Activated CD4-positive, CD25-positive, alpha-beta regulatory T cell treated with anti-CD3 and anti-CD28 coated beads, Interleukin-2, amount 50 U/mL, for 16 hours (primary cell): ENCODE results near the gene SMURF2.
"Not testable (repeated sequence)": the region's sequence is repeated elsewhere in the genome, so short reads cannot be mapped to it uniquely, and the experiment has no call there.

Experiments
- DNase-seq: peaks from one replicate; pipeline ENCODE4 v3.0.0-alpha.2; 2020; ENCODE audit warnings: low read depth, low spot score

SMURF2 gene

GRCh38 chr17:64664299-64664981 lies 2.3 kb upstream of the SMURF2 start:
- DNase-seq: not testable (repeated sequence)

DNA sequence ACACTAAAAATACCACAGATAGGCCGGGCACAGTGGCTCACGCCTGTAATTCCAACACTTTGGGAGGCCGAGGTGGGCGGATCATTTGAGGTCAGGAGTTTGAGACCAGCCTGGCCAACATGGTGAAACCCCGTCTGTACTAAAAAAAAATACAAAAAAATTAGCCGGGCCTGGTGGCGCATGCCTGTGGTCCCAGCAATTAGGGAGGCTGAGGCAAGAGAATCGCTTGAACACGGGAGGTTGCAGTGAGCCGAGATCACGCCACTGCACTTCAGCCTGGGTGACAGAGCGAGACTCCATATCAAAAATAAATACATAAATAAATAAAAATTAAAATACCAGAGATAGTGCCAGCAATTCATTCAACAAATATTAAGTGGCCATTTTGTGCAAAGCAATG lies 1.7 kb upstream of the SMURF2 start:
- not testable (repeated sequence) for DNase-seq

- DNase-seq: no peak
Measured at GRCh38 chr17:64662774-64663367, 764 bp upstream of the SMURF2 start.

GRCh38 chr17:64661726-64661975 lies 456 bp downstream of the SMURF2 start:
- DNase-seq: no peak

- DNase-seq: not testable (repeated sequence)
Measured at GRCh38 chr17:64660978-64661725, 955 bp downstream of the SMURF2 start.

DNA sequence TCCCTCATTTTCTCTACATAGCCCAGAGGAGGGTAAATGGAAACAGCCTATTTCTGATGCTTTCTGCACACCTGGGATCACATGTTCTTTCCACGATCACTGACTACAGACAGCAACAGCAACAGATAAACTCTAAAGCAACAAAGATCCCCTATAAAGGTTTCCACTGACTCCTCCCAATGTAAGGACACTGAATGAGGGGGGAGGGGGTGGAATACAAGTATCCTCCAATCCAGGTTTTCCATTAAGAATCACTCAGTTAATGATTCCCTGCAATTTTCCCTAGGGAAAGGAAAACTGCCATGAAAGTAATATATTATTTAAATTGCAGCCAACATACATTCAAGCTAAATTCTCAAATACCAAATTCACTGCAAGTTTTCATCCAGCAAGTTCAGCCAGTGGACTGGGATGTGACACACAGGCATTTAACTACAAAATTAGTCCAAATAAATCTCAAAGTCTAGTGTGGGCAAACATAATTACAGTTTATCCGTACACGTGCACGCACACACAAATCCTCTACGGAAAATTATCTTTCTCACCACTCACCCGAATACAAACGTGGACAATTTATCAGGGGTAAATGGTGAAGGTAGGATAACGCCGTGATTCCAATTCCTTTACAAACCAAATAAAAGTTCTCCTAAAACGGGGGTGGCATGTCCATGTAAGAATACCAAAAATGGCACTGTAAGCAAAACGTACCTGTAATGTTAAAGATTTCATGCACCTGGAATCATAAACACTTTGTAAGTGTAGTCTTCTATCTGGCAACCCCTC lies 1.7 kb downstream of the SMURF2 start:
- not testable (repeated sequence) for DNase-seq

- no peak for DNase-seq
Measured at GRCh38 chr17:64658931-64659330, 3.2 kb downstream of the SMURF2 start.

DNA sequence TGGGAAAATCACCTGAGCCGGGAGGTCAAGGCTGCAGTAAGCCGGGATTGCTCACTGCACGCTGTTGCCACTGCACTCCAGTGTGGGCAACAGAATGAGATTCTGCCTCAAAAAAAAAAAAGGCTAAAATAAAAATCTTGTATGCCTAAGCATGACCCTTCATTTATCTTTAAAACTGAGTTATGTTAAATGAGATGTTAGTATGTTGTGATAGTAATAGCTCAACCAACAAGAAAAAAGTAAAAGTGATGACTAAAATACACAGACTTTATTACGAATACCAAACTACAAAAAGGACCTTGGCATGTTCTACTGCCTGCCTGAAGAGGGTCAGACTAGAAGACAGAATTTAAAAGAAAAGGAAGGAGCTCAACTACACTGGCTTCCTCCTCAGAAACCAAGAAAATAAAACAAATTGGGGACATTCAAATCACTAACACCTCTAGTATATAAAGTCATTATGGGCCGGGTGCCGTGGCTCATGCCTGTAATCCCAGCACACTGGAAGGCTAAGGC lies 4.4 kb downstream of the SMURF2 start:
- DNase-seq: no peak

DNA sequence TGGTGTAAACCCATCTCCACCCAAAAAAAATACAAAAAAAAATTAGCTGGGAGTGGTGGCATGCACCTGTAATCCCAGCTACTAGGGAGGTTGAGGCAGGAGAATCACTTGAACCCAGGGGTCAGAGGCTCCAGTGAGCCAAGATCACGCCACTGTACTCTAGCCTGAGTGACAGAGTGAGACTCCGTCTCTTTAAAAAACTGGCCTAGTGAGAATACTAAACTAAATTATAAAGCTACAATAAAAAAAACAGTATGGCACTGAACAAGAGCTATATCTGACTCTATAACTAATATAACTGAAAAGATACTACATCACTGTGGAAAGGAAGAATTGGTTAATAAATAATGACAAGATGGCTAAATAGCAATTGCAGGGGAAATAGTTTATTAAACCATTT lies 6.4 kb downstream of the SMURF2 start:
- DNase-seq: no peak

DNA sequence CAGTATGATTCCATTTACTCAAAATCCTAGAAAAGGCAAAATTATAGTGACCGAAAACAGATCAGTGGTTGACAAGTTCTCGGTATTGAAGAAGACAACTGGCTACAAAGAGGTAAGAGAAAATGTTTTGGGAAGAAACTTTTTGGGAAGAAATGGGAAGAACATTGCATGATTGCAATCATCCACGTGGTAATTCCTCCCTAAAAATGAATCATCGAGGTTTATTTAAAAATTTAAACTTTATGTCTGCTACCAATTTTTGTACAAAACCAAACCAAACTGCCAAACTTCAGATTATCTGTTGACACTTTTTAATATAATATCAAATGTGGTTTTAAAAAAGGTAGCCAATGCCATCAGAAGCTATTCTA lies 8.1 kb downstream of the SMURF2 start:
- DNase-seq: no peak

- DNase-seq: no peak
Measured at GRCh38 chr17:64653325-64653984, 8.7 kb downstream of the SMURF2 start.

- no peak for DNase-seq
Measured at GRCh38 chr17:64651889-64652288, 10.2 kb downstream of the SMURF2 start.

DNA sequence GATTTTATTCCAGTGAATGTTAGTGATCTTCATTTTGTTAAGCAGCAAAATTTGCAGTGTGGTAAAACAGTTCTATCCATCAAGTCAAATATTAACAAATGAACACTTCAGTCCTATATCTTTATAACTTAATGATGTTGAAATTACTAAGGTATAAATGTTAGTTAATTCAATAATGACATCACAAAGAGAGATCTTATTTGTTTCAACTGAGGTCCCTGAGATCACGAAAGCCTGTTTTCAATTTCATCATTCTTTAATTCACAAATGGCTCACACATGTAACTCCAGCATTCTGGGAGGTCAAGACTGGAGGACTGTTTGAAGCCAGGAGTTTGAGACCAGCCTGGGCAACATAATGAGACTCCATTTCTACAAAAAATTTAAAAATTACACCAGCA lies 13.9 kb downstream of the SMURF2 start:
- DNase-seq: no peak

DNA sequence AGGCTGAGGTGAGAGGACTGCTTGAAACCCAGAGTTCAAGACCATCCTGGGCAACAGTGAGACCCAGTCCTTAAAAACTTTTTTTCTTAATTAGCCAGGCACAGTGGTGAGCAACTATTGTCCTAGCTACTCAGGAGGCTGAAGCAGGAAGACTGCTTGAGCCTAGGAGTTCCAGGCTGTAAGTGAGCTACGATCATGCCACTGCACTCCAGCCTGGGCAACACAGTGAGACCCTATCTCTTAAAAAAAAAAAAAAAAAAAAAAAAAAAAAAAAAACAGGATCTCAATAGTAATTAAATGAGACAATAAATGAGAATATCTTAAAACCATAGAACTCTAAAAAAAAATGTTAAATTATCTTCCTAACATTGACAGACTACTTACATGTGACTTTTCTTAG lies 14.3 kb downstream of the SMURF2 start:
- no peak for DNase-seq

DNA sequence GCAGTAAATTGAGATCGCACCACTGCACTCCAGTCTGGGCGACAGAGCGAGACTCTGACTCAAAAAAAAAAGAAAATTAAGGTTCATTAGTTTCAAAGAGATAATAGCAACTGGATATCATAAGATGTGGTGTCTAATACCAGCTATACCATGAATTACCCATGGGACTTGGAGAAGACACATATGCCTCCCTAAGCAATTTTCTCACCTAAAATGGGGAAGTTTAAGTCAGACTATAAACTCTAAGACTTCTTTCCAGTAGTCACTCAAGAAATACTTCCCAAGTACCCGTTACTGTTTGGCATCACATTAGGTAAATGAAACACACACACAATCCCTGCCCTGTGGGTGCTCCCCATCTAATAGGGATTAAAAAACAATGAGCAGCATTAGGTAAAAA lies 22.6 kb downstream of the SMURF2 start:
- DNase-seq: no peak

GRCh38 chr17:64638552-64639203 lies 23.4 kb downstream of the SMURF2 start:
- no peak for DNase-seq

GRCh38 chr17:64635647-64636305 lies 26.3 kb downstream of the SMURF2 start:
- DNase-seq: no peak

DNA sequence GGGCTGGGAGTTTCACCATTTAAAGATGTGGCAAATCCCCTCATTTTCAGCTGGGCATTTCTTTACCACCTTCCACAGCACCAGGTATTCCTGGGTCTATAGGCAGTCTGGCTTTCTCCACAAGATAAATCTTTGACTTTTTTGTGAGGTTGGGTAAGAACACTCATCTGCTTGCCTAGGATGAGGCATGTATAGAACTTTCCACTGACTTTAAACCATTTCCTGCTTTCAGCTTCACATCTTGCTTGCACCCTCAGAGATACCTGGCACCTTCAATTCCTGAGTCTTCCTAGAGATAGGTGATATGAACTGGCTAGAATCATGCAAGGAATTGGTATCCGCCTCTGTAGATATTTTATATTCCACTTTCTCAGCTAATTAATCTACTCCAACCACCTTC lies 27.9 kb downstream of the SMURF2 start:
- no peak for DNase-seq

- no peak for DNase-seq
Measured at GRCh38 chr17:64632606-64633005, 29.5 kb downstream of the SMURF2 start.

GRCh38 chr17:64632194-64632593 lies 29.9 kb downstream of the SMURF2 start:
- no peak for DNase-seq
